Kidney (tissue), 14 donors: ENCODE data around the gene CAMTA1. TPM values are rescaled to one million over a fixed set of nuclear protein-coding genes. Genes with fewer than 3 reads are reported as not detected.
A peak's percentile ranks its signal among the peaks of the same experiment; 100 is the strongest.

ENCODE experiments used
- DNase-seq, 5 donors: peaks; one replicate each; pipeline ENCODE4 v3.0.0-alpha.2; 2013 to 2020
- FAIRE-seq: peaks from 2 replicates; lab custom pipeline; 2012; peaks lifted over from hg19 to GRCh38; lab: Jason Lieb, UNC
- H3K27ac ChIP-seq, 2 donors: one replicate each; pipeline ENCODE4 v1.7.0; 2013; ENCODE audit warnings: low read depth in 2 of 2, low read length in 2 of 2, inconsistent platforms in 1 of 2
- H3K27me3 ChIP-seq: one replicate; pipeline ENCODE4 v1.7.1; 2013; ENCODE audit warnings: low read length, inconsistent platforms; ENCODE audit not compliant: control insufficient read depth, insufficient read depth
- H3K36me3 ChIP-seq, 3 donors: one replicate each; pipeline versions ENCODE4 v1.7.0 to v1.7.1; 2013; ENCODE audit warnings: low read length in 3 of 3, control low read depth in 1 of 3, inconsistent platforms in 1 of 3; ENCODE audit not compliant: insufficient read depth in 3 of 3, control insufficient read depth in 2 of 3
- H3K4me1 ChIP-seq, 3 donors: one replicate each; pipeline versions ENCODE4 v1.7.0 to v1.7.1; 2013; ENCODE audit warnings: low read length in 3 of 3, inconsistent platforms in 1 of 3, low read depth in 1 of 3; ENCODE audit not compliant: control insufficient read depth in 2 of 3, insufficient read depth in 2 of 3
- H3K4me3 ChIP-seq, 3 donors: one replicate each; pipeline versions ENCODE4 v1.7.0 to v1.8.1; 2013; ENCODE audit warnings: low read length in 3 of 3, control low read depth in 1 of 3, inconsistent platforms in 1 of 3
- H3K9ac ChIP-seq, 3 donors: one replicate each; pipeline versions ENCODE4 v1.7.0 to v1.7.1; 2013; ENCODE audit warnings: low read length in 3 of 3, control low read depth in 1 of 3, inconsistent platforms in 1 of 3
- H3K9me3 ChIP-seq, 3 donors: one replicate each; pipeline versions ENCODE4 v1.7.0 to v1.7.1; 2013; ENCODE audit warnings: low read length in 3 of 3, control low read depth in 1 of 3, inconsistent platforms in 1 of 3; ENCODE audit not compliant: control insufficient read depth in 2 of 3, insufficient read depth in 1 of 3
- CTCF ChIP-seq: IDR thresholded peaks from 3 replicates; pipeline ENCODE4 v1.5.1; 2012; ENCODE audit warnings: mild to moderate bottlenecking, moderate library complexity, borderline replicate concordance; ENCODE audit not compliant: insufficient read depth; ENCODE audit errors: extremely low read depth
- intact Hi-C: fragments of 100-400 bp; cut with DNase I; formaldehyde crosslinking; loops from one replicate; pipeline ENCODE4 v1.11.1; 2022
- polyA plus RNA-seq: library from polyadenylated mRNA; stranded (reverse); fragments of 350-450 nt; fragmentation: Illumina TruSeq; extraction: RNeasy Lipid Tissue Mini Kit (QIAGEN cat#74804); gene quantifications from one replicate; pipeline ENCODE4 v1.2.3, GENCODE V29; 2014; ENCODE audit warnings: low read depth, low replicate concordance; ENCODE audit not compliant: insufficient read depth
- total RNA-seq: library from RNA; stranded (reverse); fragmentation: NEBNext Ultra II Directional; extraction: Animal tissue kit (Norgen Biotek cat#: 25700); gene quantifications from one replicate; pipeline ENCODE4 v1.2.1, GENCODE V29; 2021
- donor health status: control.
- donor health status: control.
- donor health status: control.
- donor health status: control.
- donor health status: control.
- donor health status: DM: yes; HTN: yes; CAD: no.
- donor health status: Normal renal cell carcinoma (clear cell type).

Gene CAMTA1
- total and polyA plus RNA-seq, 2 donors from 2014 or later: 79.0 to 170 TPM

GRCh38 chr1:7382971-7383370, 597.7 kb downstream of the CAMTA1 start:
- intact Hi-C loops: no loop called here
- Histone ChIP-seq H3K9me3 (no peaks in the 10 kb centered on the region), H3K27me3 (no peaks in the 10 kb centered on the region), H3K4me1 (peaks cover 0 to 5% (median 0%) of the 10 kb centered on the region in 3 donors), H3K36me3 (no peaks in the 10 kb centered on the region), H3K4me3 (no peak overlapping the region), H3K27ac (no peak overlapping the region), H3K9ac (no peak overlapping the region)
- FAIRE-seq (no peak), DNase-seq (peak in 1 of 5 donors; percentile 2)
- no peak for TF ChIP-seq CTCF

- intact Hi-C loops: no loop called here
- DNase-seq: peak in 2 of 5 donors; percentile 6 to 19
Observed at GRCh38 chr1:7383671-7384520, 598.6 kb downstream of the CAMTA1 start.

GRCh38 chr1:7384679-7385078, 599.4 kb downstream of the CAMTA1 start:
- no peaks in the 10 kb centered on the region for H3K27me3 ChIP-seq
- no peak overlapping the region for H3K4me3 ChIP-seq
- FAIRE-seq (no peak), DNase-seq (peak in 2 of 5 donors; percentile 7 to 39)
- no peaks in the 10 kb centered on the region for H3K36me3 ChIP-seq
- TF ChIP-seq CTCF: no peak
- no peak overlapping the region for H3K27ac ChIP-seq
- peaks cover 0 to 9% (median 6%) of the 10 kb centered on the region in 3 donors for H3K4me1 ChIP-seq
- H3K9me3 ChIP-seq: no peaks in the 10 kb centered on the region
- H3K9ac ChIP-seq: no peak overlapping the region
- intact Hi-C loops: no loop called here

More at GRCh38 chr1:7383671-7384520, 598.6 kb downstream of the CAMTA1 start:
- no peak overlapping the region for H3K27ac ChIP-seq
- no peaks in the 10 kb centered on the region for H3K9me3 ChIP-seq
- no peaks in the 10 kb centered on the region for H3K27me3 ChIP-seq
- no peaks in the 10 kb centered on the region for H3K36me3 ChIP-seq
- H3K9ac ChIP-seq: no peak overlapping the region
- TF ChIP-seq CTCF: no peak
- FAIRE-seq: no peak
- peaks cover 0 to 7% (median 0%) of the 10 kb centered on the region in 3 donors for H3K4me1 ChIP-seq
- H3K4me3 ChIP-seq: no peak overlapping the region
